WTC11 (cell line): ENCODE measurements around the gene SLC16A10.

Experiments
- ATF1 ChIP-seq: sonication (generic); formaldehyde crosslinking; IDR thresholded peaks from 2 replicates; pipeline ENCODE4 v1.8.1; 2023; ENCODE audit warnings: mild to moderate bottlenecking, moderate library complexity, missing genetic modification reagents
- CREB1 ChIP-seq: sonication (generic); formaldehyde crosslinking; IDR thresholded peaks from 2 replicates; pipeline ENCODE4 v1.8.0; 2023; ENCODE audit warnings: mild to moderate bottlenecking, missing genetic modification reagents
- CTCF ChIP-seq: fragments of 200-600 bp; IDR thresholded peaks from 2 replicates; pipeline ENCODE4 v1.8.0; 2022; ENCODE audit warnings: antibody characterized with exemption
- E2F5 ChIP-seq: sonication (generic); formaldehyde crosslinking; IDR thresholded peaks from 2 replicates; pipeline ENCODE4 v1.8.1; 2022; ENCODE audit warnings: mild to moderate bottlenecking, moderate library complexity, missing genetic modification reagents
- FOXP4 ChIP-seq: sonication (generic); formaldehyde crosslinking; IDR thresholded peaks from 2 replicates; pipeline ENCODE4 v1.8.0; 2022; ENCODE audit warnings: mild to moderate bottlenecking, missing genetic modification reagents
- MLX ChIP-seq: sonication (generic); formaldehyde crosslinking; IDR thresholded peaks from 2 replicates; pipeline ENCODE4 v1.8.1; 2023; ENCODE audit warnings: mild to moderate bottlenecking, missing genetic modification reagents, moderate library complexity
- TP53 ChIP-seq: sonication (generic); formaldehyde crosslinking; IDR thresholded peaks from 2 replicates; pipeline ENCODE4 v1.8.1; 2023; ENCODE audit warnings: mild to moderate bottlenecking, missing genetic modification reagents
- ZNF219 ChIP-seq: sonication (generic); formaldehyde crosslinking; IDR thresholded peaks from 2 replicates; pipeline ENCODE4 v1.8.0; 2023; ENCODE audit warnings: missing genetic modification reagents, mild to moderate bottlenecking, borderline replicate concordance

GRCh38 chr6:111129013-111129412, 41.7 kb downstream of the SLC16A10 start:
- TF ChIP-seq CREB1 (CRISPR knock-in tag) (no peak), CTCF (no peak), TP53 (no peak), ZNF219 (CRISPR knock-in tag) (no peak), ATF1 (no peak), MLX (no peak), E2F5 (no peak), FOXP4 (CRISPR knock-in tag) (no peak)
